Cerebellar nuclear complex (tissue), 1 donor: ENCODE results near the gene OR2Y1.
"Not testable (repeated sequence)": the region's sequence is repeated elsewhere in the genome, so short reads cannot be mapped to it uniquely, and the experiment has no call there.

ENCODE experiments used
- DNase-seq, 2 experiments: peaks; one replicate each; lab custom pipeline; 2025; lab: John Stamatoyannopoulos, UW

The OR2Y1 gene

DNA sequence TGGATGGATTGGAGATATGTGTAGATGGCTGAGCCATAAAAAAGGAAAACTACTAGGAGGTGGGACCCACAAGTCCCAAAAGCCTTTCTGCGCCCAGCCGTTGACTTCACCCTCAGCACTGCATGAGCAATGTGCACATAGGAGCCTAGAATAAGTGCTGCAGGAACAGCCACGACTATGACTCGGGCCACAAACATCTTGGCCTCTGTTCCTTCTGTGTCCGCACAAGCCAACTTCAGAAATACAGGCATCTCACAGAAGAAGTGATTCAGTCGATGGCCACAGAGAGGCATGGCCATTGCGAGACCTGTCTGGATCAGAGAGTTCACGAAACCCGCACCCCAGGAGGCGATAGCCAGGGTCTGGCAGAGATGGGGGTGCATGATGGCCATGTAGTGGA, 587 bp downstream of the OR2Y1 start:
- DNase-seq: no peak

DNA sequence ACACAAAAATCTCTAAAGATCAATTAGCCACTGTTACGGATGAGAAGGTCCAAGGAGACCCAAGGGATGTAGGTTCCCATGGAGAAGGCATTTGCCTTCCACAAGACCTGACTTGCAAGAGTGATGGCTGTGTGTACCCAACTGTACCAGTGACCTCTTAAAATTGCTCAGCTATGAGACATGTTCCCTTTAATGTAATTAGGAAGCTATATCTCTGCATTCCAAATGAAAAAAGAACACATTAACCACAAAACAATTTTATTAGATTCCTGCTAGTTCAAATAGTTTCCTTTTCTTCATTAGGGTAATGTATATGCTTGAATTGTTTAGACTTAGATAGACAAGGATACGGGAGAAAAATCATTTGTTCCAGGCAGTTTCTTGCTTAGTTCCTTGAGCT, 3.3 kb downstream of the OR2Y1 start:
- DNase-seq: no peak

DNA sequence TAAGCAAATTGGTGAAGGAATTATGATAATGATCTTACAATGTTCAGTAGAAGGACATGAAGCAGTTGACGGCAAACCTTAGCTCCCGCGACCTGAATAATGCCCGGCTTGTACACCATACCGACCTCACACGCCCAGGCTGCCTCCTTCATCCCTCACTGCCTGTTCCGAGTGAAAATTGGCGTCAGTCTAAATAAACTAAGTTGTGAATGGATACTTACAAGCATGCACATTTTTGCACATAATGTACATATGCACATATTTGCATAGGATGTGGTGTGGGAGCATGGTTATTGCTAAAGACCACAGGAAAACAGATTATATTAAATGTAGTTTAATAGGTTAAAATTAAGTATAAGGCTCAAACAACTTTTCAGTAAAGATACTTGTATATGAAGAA, 14.9 kb downstream of the OR2Y1 start:
- DNase-seq: no peak

DNA sequence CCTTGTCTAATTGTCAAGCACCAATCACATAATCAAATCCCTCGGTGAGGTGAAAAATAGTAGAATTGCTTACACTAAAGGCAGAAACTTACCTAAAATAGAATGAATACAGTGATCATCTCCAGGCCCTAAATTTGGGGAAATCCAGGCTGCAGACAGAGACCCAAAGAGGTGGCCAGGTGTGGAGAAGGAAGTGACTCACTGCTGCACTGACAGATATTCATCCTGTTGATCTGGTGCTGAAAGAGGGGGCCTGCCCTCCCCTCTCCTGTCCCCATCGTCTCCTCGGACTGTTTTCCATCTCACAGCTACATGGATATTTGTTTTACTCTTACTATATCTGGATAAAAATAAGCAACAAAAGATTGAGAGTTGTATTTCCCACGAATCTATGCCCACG, 15.9 kb downstream of the OR2Y1 start:
- no peak for DNase-seq

DNA sequence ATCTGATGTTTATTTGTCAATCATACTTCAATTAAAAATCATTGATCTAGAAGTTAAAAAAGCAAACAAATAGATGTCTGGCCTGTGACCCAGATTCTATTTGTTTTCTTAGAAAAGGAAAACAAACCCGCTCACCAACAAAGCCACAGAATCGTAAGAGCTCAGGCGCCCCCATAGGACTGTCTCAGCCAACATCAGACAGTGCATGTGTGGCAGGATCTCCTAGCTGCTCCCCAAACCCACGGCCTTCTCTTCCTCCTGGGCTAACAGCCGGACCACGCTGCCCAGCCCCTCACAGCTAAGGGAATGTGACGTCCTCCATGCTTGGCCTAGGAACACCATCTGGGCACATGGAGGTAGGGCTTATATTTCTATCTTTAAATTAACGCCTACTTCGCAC, 19.4 kb downstream of the OR2Y1 start:
- DNase-seq: no peak

DNA sequence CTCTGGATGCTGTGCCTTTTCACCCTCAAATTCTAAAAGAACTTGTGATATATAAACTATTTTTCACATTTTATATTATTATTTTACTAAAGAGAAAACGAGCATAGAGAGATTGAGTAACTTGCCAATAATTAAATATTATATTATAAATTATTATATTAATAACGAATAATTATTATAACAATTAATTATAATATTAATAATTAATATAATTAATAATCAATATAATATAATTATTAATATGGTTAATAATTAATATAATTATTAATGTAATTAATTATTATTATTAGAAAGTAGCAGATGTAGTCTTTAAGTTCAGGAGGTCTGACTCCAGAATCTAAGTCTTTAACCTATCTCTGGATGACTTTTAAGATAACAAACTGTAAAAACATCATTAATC, 20.1 kb downstream of the OR2Y1 start:
- no peak for DNase-seq

DNA sequence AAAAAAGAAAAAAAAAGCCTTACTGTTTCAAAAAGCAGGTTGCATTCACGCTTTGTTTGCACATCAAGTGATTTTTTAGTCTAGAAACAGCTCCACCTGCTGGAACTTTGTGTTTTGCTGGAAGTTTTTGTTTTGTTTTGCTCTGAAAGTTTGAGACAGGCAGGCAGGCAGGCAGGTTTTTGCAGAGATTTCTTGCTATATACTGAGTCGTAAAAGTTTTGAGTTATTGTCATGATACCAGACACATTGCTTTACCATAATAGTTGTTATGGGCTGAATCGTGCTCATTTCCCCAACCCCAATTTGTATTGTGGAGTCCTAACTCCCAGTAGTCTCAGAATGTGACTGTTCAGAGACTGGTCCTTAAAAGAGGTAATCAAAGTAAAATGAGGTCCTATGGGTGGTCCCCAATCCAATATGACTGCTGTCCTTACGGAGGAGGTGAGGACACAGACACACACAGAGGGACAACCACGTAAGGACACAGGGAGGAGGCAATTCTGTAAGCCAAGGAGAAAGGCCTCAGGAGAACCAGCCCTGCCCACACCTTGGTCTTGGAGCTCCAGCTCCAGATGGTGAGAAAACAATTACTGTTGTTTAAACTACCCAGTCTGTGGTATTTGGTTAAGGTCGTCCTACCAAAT, 20.9 kb downstream of the OR2Y1 start:
- DNase-seq: no peak

DNA sequence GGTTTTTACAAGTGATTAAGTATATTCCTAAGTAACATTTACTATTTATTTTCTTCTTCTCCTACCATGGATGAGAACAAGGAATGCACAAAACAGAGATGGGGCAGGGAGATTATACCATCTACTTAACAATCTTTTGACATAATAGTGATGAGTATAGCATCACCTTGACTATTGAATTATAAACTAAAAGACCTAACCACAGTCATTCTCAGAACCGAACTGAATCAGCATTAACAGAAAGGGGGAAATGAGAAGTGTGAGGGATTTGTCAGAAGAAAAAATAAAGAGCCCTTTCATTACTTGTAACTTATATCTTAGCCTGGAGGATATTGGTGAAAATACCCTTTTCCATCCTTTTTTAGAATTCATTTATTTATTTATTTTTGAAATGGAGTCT, 21.9 kb downstream of the OR2Y1 start:
- DNase-seq: no peak

DNA sequence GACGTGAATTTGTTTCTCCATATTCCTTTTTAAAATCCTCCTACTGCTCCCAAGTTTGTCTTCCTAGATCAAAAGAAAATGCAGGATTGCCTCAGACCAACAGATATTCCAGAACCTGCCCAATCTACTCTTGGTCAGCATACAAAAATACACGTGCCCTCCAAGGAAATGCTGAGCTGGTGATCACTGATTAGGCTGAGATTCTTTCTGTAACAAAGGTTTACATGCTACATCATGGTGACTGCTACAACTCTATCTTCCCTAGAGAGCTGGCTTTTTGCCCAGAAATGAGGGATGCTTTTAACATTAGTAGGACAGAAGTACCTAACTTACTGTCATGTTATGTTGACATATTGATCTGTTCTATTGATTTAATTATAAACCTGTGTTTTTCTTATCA, 35.5 kb downstream of the OR2Y1 start:
- no peak for DNase-seq

DNA sequence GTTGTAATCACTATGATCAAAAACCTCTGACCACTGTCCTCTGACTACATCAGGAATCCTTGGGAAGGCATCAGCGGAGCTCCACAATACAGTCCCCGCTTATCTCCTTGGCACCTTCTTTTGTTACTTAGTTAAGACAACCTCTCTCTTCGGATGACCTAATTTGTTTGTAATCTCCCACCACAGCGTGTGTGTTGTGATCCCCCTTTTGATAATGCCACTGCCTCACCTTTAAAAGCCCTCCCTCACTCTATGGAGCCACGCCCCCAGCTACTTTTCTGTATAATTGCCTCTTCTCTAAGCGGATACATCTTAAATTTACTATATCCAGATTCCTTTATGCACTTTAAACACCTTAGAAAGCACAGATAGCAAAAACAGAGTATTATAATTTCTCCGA, 35.9 kb downstream of the OR2Y1 start:
- DNase-seq: no peak

DNA sequence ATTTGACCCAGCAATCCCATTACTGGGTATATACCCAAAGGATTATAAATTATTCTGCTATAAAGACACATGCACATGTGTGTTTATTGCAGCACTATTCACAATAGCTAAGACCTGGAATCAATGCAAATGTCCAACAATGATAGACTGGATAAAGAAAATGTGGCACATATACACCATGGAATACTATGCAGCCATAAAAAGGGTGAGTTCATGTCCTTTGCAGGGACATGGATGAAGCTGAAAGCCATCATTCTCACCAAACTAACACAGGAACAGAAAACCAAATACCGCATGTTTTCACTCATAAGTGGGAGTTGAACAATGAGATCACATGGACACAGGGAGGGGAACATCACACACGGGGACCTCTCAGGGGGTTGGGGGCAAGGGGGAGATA, 36.5 kb downstream of the OR2Y1 start:
- not testable (repeated sequence) for DNase-seq

DNA sequence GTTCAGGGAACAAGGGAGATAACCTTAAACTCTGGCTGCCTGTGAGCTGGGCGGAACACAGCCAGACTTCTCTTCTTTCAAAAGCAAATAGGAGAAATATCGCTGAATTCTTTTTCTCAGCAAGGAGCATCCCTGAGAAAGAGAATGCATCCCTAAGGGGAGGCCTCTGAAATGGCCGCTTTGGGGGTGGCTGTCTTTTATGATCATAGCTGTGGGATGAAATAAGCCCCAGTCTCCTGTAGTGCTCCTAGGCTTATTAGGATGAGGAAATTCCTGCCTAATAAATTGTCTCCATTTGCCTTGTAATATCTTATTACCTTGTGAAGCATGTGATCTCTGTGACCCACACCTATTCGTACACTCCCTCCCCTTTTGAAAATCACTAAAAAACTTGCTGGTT, 39.4 kb downstream of the OR2Y1 start:
- DNase-seq: not testable (repeated sequence)

DNA sequence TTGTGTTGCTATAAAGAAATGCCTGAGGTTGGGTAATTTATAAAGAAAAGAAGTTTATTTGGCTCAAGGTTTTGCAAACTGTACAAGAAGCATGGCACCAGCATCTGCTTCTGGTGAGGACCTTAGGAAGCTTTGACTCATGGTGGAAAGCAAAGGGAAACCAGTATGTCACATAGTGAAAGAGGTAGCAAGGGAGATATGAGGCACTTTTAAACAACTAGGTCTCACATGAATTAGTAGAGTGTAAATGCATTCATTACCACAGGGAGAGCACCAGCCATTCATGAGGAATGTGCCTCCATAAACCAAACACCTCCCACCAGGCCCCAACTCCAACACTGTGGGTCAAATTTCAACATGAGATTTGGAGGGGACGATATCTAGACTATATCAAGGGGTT, 40.8 kb downstream of the OR2Y1 start:
- DNase-seq: no peak

DNA sequence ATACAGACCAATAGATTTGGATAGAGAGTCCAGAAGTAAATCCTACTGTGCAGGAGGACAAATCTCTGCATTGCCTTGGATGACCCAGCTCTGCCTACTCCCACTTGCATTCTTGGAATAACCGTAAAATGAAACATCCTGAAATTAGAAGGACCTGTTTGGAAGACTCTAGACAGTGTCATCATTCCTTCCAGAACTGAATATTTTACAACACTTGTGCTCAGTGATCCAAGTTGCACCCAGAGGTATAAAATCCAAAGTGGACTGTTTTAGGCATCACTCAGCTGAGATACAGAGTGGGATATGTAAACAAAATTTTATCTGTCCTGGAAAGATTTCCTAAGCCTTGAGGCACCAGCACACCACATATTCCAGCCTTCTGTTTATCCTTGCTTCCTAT, 43.7 kb downstream of the OR2Y1 start:
- no peak for DNase-seq

DNA sequence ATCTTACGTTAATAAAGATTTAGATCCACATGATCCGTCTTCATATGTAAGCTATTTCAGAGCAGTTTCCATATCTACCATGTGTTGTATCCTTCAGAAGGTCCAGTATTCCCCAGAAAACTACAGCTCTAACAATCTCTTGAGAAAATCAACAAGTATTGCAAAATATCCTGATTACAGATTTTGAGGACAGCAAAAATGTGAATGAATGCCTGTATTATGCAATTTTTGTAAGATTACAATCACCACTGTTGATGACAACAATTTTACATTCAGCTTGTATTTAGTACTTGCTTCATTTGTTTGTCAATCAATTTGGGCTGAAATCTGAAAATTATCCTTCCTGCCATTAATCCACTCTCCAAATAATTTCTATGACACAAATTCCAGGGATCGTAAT, 47.4 kb downstream of the OR2Y1 start:
- no peak for DNase-seq

DNA sequence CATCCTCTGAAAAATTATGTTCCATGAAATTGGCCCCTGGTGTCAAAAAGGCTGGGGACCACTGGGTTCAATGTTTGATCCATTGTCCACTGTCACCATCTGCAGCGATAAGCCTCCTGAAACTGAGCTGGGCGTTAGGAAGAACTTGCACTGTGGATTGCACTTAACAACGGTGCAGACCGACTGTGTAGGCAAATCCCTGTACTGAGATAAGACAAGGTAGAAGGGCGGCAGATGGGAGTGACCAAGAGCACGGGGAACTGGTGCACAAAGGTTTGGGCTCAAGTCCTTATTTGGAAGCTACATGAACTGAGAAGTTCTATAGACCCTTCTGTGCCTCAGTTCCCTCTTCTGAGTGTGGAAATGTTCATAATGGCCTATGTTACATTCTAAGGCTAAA, 48.8 kb downstream of the OR2Y1 start:
- DNase-seq: no peak

DNA sequence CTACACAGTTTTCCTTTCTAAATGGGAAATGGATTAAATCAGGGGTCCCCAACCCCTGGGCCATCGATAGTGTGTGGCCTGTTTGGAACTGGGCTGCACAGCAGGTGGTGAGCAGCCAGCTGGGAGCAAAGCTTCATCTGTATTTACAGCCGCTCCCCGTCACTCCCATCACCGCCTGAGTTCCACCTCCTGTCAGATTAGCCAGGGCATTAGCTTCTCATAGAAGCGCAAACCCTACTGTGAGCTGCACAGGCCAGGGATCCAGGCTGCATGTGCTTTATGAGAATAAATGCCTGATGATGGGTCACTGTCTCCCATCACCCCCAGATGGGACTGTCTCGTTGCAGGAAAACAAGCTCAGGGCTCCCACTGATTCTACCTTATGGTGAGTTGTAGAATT, 49.3 kb downstream of the OR2Y1 start:
- DNase-seq: no peak

DNA sequence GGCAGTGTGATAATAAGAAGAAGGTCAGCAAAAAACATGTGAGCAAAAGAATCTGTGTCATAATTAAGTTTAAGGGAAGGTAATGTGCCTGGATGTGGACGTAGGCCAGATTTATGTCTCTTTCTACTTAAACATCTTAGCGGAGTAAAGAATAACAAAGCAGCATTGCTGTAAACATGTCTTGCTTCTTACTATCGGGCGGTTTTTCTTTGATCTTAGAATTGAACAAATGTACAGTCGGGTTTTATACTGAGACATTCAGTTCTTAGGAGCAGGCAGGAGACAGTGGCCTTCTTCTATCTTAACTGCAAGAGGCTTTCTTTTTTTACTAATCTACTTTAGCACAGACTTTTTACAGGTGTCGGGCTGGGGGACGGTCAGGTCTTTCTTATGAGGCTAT, 50.1 kb downstream of the OR2Y1 start:
- DNase-seq: no peak
